A673 (cell line): ENCODE data around the gene CLEC4A.
"Not testable (repeated sequence)": the region's sequence is repeated elsewhere in the genome, so short reads cannot be mapped to it uniquely, and the experiment has no call there.

Experiments
- EZH2 ChIP-seq: fragments of 200-600 bp; sonication (generic); IDR thresholded peaks from 2 replicates; pipeline ENCODE4 v1.6.1; 2017; ENCODE audit warnings: borderline replicate concordance, low read depth, mild to moderate bottlenecking, mixed read lengths, antibody characterized with exemption, low read length; ENCODE audit not compliant: poor library complexity, severe bottlenecking
- TF ChIP-seq, protein P1 (sequence below): fragments of 300-800, 200-600 bp; sonication (generic); conservative IDR thresholded peaks from 2 replicates; pipeline ENCODE4 v1.5.1; 2017; ENCODE audit warnings: low read depth, mild to moderate bottlenecking, antibody characterized with exemption, low read length, moderate library complexity, mixed read lengths

DNA sequence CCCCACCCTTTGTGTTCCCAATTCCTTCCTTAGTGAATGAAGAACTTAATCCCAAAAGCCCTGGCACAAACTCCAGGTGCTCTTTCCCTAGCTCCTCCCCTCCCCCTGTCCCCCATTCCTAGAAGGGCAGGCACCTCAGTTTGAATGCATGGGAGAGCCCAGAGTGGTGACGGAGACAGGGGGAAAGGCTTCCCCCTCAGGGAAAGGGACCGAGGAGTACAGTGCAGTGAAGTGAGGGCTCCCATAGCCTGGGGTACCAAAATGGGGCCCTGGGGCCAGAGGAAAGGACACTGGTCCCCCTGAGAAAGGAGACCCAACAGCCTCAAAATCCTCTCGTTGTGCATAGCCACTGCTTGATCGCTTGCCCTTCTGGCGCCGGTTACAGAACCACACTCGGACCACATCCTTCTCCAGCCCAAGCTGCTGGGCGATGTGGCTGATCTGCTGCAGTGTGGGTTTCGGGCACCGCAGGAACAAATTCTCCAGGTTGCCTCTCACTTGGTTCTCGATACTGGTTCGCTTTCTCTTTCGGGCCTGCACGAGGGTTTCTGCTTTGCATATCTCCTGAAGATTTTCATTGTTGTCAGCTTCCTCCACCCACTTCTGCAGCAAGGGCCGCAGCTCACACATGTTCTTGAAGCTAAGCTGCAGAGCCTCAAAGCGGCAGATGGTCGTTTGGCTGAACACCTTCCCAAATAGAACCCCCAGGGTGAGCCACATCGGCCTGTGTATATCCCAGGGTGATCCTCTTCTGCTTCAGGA is 10.4 kb downstream of the CLEC4A start:
- TF ChIP-seq, protein P1, sequence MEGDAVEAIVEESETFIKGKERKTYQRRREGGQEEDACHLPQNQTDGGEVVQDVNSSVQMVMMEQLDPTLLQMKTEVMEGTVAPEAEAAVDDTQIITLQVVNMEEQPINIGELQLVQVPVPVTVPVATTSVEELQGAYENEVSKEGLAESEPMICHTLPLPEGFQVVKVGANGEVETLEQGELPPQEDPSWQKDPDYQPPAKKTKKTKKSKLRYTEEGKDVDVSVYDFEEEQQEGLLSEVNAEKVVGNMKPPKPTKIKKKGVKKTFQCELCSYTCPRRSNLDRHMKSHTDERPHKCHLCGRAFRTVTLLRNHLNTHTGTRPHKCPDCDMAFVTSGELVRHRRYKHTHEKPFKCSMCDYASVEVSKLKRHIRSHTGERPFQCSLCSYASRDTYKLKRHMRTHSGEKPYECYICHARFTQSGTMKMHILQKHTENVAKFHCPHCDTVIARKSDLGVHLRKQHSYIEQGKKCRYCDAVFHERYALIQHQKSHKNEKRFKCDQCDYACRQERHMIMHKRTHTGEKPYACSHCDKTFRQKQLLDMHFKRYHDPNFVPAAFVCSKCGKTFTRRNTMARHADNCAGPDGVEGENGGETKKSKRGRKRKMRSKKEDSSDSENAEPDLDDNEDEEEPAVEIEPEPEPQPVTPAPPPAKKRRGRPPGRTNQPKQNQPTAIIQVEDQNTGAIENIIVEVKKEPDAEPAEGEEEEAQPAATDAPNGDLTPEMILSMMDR, result not testable (repeated sequence)
- TF ChIP-seq EZH2, result not testable (repeated sequence)
